Left hindlimb (tissue), 1 donor: ENCODE results near the gene RBM47.
"Not testable (repeated sequence)": the region's sequence is repeated elsewhere in the genome, so short reads cannot be mapped to it uniquely, and the experiment has no call there.

Source experiments
- DNase-seq: peaks from one replicate; pipeline ENCODE4 v3.0.0-alpha.2; 2018

RBM47 gene

DNA sequence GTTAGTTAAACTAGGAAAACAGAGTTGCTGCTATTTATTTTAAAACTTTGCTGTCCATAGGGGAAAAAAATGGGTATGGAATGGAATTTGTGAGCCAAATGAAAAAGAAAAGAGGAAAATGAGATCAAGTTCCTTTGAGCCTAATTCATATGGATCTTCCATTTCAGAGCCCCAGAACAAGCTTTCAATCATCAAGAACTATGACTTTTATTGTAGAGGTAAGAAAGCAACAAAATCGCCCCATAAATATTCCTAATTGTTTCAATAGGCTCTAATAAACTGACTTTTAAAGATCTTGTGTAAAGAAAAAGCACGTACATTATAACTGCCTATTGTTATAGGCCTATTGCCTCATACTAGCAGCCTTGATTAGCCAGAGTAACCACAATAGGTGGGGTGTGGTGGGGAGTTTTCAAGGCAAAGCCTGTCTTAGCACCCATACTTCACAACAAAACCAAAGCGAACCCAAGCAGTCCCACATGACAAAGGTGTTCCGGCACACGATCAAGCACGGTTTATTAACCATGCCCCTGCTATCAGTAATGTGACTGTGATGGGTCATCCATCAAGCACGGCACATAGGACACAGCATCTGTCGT, 44.4 kb downstream of the RBM47 start:
- DNase-seq, result no peak

- no peak for DNase-seq
These were observed 45.0 kb downstream of the RBM47 start for GRCh38 chr4:40584517-40585141.

DNA sequence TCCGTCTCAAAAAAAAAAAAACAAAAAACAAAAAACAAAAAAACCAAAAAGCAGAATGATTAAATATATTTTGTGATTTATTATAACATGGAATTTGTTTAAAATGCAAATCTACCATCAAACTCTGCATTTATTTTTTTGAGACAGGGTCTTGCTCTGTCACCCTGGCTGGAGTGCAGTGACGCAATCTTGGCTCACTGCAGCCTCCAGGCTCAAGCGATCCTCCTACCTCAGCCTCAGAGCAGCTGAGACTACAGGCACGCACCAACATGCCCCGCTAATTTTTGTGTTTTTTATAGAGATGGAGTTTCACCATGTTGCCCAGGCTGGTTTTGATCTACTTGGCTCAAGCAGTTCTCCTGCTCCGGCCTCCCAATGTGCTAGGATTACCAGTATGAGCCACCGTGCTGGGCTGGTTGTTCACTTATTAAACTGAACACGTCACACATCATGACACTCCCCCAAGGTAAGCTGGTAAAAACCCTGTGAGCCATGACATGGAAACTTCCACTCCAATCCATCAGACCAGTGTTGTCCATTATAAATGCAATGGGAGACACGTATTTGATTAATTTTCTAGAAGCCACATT, 45.7 kb downstream of the RBM47 start:
- DNase-seq, result no peak

DNA sequence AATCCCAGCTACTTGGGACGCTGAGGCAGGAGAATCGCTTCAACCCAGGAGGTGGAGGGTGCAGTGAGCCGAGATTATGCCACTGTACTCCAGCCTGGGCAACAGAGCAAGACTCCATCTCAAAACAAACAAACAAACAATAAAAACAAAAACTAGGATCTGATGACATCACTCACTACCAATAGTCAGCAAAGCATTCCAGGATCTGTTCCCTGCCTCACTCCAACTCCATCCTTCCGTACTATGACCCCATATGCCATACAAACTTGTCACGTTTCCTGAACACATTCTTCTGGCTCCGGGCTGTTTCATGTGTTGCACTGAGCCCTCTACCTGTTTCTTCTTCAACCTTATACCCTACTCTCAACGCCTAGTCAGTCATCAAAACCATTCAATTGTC, 47.3 kb downstream of the RBM47 start:
- no peak for DNase-seq

- no peak for DNase-seq
These were observed 48.2 kb downstream of the RBM47 start for GRCh38 chr4:40581254-40582140.

DNA sequence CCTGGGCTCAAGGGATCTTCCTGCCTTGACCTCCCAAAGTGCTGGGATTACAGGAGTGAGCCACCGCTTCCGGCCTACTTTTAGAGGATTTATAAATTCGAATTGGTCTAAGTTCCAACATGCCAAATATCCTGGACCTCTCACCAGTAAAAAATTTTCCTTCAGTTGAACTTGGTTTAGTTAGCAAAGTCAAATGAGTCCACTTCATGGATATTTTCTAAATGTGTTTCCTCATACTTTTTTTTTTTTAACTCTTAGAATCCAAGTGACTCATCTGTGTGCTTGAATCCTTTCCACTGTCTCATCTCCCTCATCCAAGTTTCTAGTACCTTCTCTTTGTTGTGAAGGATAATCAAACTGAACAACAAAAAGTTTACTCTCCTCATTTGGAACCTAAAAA, 49.7 kb downstream of the RBM47 start:
- DNase-seq, result no peak

DNA sequence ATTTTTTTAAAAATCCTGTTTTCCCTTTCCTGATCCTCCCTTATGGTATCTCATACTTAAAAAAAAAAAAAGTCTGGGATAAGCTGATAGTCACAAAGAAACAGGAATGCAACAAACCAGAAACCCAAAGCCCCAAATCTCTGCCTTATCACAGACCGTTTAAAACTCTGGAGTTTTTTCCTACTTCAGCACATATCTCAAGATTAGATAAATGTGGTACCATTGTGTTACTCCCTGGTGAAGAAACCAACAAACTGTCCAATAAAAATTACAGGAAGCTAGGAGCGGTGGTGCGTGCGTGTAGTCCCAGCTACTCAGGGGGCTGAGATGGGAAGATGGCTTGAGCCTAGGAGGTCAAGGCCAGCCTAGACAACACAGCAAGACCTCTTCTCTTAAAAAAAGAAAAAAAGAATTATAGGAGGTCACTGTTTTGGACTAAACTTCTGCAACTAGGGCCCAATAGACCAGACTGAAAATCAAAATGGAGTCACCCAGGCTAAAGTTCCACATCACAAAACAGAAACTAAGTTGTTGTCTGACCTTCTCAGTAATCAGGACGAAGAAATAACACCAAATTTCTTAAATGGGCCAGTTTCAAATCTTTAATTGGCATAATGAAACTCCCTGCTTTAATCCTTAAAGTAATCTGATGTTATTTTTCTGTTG, 51.9 kb downstream of the RBM47 start:
- no peak for DNase-seq

DNA sequence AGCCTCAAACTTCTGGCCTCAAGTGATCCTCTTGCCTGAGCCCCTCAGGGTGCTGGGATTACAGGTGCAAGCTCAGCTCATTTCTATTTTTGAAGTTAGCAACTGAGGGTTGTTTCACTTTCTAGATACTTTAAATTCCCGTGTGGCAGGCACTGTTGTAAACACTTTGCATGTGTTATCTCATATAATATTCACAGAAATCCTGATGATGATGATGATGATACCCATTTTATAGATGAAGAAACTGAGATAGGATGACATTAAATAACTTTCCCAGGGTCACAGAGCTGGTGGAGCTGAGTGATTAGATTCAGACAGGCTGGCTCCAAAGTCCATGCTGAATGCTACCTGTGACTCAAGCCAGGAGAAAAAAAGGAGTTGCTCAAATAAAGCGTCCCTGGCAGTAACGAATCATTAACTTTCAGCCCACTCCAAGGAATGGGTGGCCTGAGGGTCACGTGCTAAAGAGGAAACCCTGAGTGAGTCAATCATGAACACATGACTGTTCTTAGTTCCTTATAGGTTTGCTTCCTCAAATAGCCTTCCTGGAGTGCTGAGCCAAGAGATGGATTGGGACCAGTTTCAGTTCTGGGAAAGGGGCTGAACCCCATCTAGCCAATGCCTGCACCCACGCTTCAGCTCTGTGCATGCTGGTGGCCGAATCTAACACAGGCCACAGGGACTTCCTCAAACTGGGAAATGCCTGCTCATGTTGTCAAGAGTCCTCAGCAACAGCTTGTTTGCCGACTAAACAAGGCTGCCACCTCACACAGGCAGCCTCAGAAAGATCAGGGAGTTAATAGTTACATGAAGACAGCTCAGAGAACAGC, 52.8 kb downstream of the RBM47 start:
- DNase-seq, result peak; percentile 61

GRCh38 chr4:40575846-40576245, 53.8 kb downstream of the RBM47 start:
- DNase-seq, result no peak

GRCh38 chr4:40573593-40574311, 55.9 kb downstream of the RBM47 start:
- DNase-seq, result no peak

DNA sequence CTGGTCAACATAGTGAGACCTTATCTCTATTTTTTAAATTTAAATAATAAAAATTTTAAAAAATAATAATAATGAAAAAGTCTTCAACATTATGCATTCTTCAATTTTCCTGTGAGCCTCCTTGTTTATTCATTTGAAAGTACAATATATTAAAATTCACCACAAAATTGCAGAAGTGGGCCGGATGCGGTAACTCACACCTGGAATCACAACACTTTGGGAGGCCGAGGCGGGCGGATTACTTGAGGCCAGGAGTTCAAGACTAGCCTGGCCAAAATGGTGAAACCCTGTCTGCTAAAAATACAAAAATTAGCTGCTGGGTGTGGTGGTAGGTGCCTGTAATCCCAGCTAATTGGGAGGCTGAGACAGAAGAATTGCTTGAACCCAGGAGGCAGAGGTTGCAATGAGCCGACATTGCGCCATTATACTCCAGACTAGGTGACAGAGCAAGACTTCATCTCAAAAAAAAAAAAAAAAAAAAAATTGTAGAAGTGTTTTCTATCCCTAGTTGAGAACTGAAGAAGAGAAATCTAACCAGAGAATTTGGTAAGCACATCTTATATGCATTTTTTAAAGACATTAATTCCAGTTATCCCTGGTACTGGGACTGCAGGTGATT, 56.9 kb downstream of the RBM47 start:
- DNase-seq, result no peak

- no peak for DNase-seq
These were observed 58.5 kb downstream of the RBM47 start for GRCh38 chr4:40571208-40571607.

DNA sequence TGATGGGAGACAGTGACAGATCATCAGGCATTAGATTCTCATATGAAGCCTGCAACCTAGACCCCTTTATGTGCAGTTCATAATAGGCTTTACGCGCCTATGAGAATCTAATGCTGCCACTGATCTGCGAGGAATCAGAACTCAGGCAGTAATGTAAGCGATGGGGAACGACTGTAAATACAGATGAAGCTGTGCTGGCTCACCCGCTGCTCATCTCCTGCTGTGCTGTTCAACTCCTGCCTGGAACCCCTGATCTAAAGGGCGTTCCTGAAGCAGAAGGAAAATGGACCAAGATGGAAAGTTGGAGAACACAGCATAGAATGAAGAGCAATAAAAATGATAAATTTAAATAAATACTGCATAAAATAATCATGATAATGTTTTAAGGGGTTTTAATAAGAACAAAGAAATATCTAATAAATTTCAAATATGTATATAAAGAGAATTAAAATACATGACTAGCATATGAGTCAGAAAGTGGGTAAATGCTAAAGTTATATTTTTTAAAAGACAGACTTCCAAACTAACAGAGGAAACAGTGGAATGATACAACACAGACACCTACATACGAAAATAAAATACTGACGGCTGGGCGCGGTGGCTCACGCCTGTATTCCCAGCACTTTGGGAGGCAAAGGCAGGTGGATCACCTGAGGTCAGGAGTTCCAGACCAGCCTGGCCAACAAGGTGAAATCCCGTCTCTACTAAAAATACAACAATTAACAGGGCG, 59.2 kb downstream of the RBM47 start:
- no peak for DNase-seq

DNA sequence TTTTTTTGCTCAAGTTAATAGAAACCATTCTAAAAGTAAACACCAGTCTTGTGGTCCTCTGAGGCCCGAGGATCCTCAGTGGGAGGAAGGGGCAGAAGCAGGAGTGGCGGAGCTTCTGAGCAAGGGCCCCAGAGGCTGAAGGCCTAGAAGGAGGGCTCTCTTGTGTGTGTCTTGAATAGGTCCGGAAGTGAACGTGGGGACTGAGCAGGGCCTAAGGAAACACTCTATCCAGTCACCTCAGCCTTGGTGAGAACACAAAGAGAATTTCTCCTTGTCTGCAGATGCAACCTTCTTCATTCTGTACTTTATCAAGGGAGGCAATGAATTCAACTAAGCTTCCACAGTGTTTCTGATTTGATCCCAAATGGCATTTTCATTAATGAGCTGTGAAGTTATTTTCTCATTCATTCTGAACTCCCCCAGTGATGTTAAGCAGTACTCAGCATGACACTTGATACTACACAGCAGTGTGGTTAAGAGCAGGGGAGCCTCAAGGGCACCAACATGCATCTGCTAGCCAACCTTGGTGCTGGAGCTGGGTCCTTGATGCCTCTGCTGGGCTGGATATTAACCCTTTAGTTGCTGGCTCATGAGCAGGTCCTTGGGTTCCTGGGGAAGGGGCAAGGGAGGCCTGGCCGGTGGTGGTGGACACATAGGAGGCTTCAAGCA, 64.7 kb downstream of the RBM47 start:
- DNase-seq, result no peak

DNA sequence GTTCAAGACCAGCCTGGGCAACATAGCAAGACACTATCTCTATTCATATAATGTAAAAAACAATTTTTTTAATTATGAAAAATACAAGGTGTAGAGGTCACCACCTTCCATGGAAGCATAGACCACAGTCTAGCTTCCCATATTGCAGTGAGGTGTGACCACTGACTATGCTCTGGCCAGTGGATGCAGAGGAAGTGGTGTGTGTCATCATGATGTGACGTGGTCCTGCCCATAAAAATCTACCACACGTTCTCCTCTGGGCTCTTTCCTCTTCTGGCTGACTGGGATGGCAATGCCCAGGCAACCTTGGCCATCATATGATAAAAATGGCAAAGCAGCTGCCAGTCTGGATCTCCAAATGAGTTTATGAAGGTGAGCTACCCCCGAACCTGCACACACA, 65.7 kb downstream of the RBM47 start:
- no peak for DNase-seq

DNA sequence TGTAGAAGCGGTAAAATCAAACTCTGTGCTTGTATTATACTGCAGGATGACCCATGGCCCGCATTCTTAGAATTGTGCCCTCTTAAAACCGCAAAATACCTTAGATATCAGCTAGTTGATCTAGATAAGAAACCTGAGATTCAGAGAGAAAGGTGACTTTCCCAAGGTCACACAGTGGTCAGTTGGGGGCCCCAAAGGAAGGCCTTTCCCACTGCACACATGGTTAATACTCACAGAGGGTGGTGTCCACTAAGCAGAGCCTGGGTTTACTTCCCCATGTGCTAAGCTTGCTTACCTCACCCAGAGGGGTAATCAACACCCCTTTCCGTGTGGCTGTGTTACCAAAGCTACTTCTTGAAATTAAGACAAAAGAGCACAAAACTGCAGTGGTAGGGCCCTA, 66.3 kb downstream of the RBM47 start:
- DNase-seq, result no peak

DNA sequence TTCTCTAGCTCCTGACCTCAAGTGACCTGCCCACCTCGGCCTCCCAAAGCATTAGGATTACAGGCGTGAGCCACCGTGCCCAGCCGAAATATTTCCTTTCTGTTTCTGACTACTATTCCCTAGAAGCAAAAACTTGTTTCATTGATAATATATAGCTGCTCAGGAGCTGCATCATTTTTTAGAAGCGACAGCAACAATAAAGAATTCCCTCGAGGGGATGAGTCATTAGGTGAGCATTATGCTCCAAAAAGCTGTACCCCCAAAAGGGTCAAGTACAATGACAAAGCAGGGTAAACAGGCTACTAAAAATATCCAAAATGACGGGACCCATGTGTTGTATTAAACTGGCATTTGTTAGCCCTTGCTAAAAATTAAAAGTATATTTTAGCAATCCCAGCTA, 67.0 kb downstream of the RBM47 start:
- no peak for DNase-seq

GRCh38 chr4:40562208-40562607, 67.5 kb downstream of the RBM47 start:
- DNase-seq, result no peak

DNA sequence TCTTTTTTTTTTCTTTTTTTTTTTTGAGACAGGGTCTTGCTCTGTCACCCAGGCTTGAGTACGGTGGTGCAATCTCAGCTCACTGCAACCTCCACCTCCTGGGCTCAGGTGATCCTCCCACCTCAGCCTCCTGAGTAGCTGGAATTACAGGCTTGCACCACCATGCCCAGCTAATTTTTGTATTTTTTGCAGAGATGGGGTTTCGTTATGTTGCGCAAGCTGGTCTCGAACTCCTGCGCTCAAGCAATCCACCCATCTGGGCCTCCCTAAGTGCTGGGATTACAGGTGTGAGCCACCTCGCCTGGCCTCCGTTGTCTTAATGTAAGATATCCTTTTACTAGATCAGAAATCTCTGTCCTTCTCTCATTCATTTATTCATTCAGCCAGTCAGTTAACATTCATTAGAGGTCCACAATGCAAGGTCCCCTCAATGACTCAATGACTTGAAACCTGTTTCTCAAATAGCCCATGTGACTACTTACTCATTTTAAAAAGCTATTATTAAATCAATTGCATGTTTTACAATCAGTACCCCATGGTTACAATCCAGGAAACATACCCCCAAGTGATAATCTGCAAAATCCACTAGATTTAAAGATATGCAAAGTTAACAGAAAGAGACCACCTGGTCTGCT, 68.0 kb downstream of the RBM47 start:
- DNase-seq, result not testable (repeated sequence)
